Motor neuron (in vitro differentiated cells): Measurements from ENCODE around the gene TBXA2R. TPM values are rescaled to one million over a fixed set of nuclear protein-coding genes. Genes with fewer than 3 reads are reported as not detected.

ENCODE experiments used
- ATAC-seq, 8 experiments: fragments of 200-7000 bp; cut with Tn5 transposase; replicated peaks in 6 of 8; 2 replicates each; pipeline ENCODE4 v1.8.0; 2021; ENCODE audit warnings: mild to moderate bottlenecking in 8 of 8, moderate library complexity in 8 of 8
- H3K27ac ChIP-seq, 2 donors: fragments of 250-450 bp; sonication (Bioruptor Pico); 2 replicates each; pipeline ENCODE4 v1.9.0; 2021; ENCODE audit warnings: antibody characterized with exemption in 2 of 2, mild to moderate bottlenecking in 2 of 2, moderate library complexity in 1 of 2
- H3K4me1 ChIP-seq, 2 donors: fragments of 250-450 bp; sonication (Bioruptor Pico); replicated peaks in 1 of 2; 2 replicates each; pipeline ENCODE4 v1.6.1; 2021; ENCODE audit warnings: antibody characterized with exemption in 2 of 2, mild to moderate bottlenecking in 2 of 2, moderate library complexity in 1 of 2
- H3K4me3 ChIP-seq, 5 donors: fragments of 250-450 bp; sonication (Bioruptor Pico); 2 replicates each; pipeline ENCODE4 v1.9.0; 2021; ENCODE audit warnings: antibody characterized with exemption in 5 of 5, mild to moderate bottlenecking in 5 of 5, moderate library complexity in 4 of 5
- WGBS, 10 experiments: fragments of 450-650 bp; shearing (Covaris generic); methylation state at CpG; one replicate each; pipeline ENCODE4 v1.0.0; 2022; 5-methylcytosine and 5-hydroxymethylcytosine counted together
- in situ Hi-C, 9 experiments: fragments of 400-800 bp; cut with MboI; loops; one replicate each; pipeline ENCODE4 v1.15.0; 2021; ENCODE audit warnings: low sequenced_read_pairs in 9 of 9, low pct_unique_long_range_greater_than_20kb in 2 of 9; ENCODE audit not compliant: unreplicated experiment in 9 of 9
- total RNA-seq, 8 experiments: library from RNA; unstranded; fragments of 300-600 nt; gene quantifications; 2 replicates each; pipeline versions ENCODE4 v1.2.3 to v1.2.4, GENCODE V29; 2022

The TBXA2R gene
- total RNA-seq, 8 experiments from 2014 or later = 0.07 to 0.62 (median 0.36) TPM; not detected in 1

DNA sequence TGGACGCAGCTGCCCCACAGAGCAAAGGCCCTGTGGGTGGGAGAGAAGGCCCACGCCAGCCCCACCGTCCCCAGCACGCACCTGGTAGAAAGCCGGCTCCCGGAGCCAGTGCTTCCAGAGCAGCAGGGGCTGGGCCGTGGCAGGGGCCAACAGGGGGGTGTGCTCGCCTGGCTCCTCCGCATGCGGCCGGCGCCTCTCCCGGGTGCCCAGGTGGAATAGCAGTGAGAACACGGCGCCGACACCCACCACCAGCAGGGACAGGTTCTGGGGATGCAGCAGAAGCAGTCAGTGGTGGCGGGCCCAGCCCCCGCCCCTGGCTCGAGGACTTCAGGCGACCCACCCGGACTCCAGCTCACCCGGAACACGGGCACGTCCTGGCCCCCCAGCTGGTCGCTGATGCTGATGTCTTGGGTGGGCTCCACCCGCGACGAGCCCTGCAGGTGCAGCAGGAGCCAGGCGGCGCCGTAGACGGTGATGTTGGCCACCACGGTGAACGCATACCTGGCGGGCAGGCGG is 58.9 kb downstream of the TBXA2R start:
- H3K4me1 ChIP-seq = no peaks in the 10 kb centered on the region
- H3K4me3 ChIP-seq = no peak overlapping the region
- no peak overlapping the region for H3K27ac ChIP-seq
- WGBS, 10 experiments = 94 to 96% methylated on average over 3 to 13 of the region's 36 CpGs; no CpG with 5 or more reads in 8 of the 10 experiments
- no peak for ATAC-seq
- in situ Hi-C loops = no loop called here

DNA sequence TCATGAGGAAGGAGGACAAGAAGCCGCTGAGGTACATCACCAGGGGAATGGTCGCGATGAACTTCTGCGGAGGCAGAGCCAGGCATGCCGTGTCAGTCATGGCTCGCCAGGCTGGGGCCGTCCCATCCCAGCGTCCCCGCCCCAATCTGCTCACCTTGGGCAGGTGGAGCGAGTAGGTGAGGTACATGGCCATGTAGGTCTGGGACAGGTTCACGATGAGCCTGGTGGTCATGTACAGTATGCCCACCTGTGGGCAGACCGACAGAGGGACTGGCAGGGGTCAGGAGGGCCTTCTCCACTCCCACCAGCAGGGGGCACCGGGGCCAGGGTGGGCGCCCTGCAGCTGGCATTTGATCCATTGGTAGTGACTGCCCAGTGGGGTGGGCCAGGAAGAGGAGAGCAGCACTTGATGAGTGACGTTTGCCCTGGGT is 59.4 kb downstream of the TBXA2R start:
- H3K4me1 ChIP-seq = no peaks in the 10 kb centered on the region
- ATAC-seq = peak in 2 of 8 experiments; percentile 12 to 32
- in situ Hi-C loops = no loop called here
- no peak overlapping the region for H3K4me3 ChIP-seq
- H3K27ac ChIP-seq = no peak overlapping the region
- WGBS, 10 experiments = 90% methylated on average over 8 of the region's 15 CpGs; no CpG with 5 or more reads in 9 of the 10 experiments

DNA sequence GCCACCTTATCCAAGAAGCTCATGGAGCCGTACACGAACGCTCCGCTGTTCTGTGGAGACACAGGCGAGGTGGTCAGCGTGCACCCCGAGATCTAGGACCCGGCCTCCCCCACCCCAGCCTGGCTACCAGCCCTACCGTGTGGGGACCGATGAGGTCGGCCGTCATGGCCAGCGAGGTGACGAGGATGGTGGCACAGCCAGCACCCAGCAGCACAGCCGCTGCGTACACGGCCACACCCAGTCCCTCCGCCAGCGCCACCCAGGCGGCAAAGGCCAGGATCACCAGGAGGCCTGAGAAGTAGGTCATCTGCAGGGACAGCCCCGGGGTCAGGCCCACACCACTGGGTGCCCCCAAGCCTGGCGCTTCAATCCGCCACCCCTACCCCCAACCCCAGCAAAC is 60.6 kb downstream of the TBXA2R start:
- 89 to 100% (median 100%) methylated on average over 1 to 8 of the region's 23 CpGs; no CpG with 5 or more reads in 7 of the 10 experiments for WGBS, 10 experiments
- no peak overlapping the region for H3K4me3 ChIP-seq
- no peak for ATAC-seq
- in situ Hi-C loops = no loop called here
- H3K4me1 ChIP-seq = no peaks in the 10 kb centered on the region
- H3K27ac ChIP-seq = no peak overlapping the region

DNA sequence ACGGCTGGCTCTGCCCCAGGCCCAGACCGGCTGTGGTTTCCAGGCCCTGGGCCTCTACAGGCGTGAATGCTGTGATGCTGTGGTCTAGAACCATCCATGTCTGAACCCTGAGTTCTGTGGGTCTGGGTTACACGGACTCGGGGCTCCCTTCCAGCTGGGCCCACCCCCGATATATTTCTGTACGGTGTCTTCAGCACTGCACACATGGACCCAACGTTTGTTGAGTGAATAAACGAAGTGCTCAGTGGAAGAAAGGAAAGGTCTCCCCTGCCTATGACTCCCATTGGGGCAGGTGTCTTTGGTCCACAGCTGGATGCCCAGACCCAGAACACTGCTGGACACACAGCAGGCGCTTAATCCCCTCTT is 61.0 kb downstream of the TBXA2R start:
- 53 to 100% (median 79%) methylated on average over 2 to 7 of the region's 10 CpGs; no CpG with 5 or more reads in 3 of the 10 experiments for WGBS, 10 experiments
- Histone ChIP-seq H3K27ac (no peak overlapping the region), H3K4me3 (no peak overlapping the region), H3K4me1 (no peaks in the 10 kb centered on the region)
- in situ Hi-C loops = no loop called here
- no peak for ATAC-seq

DNA sequence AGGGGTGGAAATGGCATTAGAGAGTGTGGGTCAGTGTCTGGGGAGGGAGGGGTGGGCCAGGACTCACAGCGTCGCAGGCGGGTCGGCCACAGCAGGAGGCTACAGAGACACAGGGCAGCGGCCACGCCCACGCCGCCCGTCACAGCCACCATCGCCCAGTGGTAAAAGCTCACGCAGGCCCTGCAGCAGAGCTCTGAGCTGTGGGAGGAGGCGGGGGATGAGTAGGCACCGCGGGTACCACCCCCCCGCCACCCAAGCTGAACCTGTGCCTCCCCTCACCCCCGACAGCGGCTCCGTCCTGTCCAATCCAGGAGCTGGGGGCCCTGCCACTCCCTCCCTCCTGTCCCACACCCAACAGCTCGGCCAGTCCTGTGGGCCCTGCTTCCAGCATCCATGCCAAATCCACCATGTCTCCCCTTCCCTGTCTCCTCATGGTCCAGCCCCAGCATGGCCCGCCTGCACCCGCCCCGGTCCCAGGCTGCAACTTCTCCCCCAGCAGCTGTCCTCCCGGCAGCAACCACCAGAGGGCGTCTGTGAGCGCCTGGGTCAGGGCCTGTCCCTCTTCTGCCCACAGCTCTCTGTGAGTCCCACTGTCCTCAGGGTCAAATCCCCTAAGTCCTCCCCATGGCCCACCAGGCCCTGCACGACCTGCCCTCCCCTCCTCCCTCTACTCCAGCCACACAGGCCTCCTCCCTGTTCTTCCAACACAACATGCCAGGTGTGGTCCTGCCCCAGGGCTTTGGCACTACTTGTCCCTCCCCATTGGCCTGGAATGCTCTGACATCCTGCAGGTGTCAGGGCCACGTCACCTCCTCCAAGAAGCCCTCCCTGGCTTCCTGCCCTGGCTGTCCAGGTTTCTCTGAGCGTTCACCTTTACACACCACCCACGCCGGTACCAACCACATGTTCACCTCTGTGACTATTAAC is 61.7 kb downstream of the TBXA2R start:
- peak; percentile 60 to 91 (median 78) for ATAC-seq
- no peak overlapping the region for H3K27ac ChIP-seq
- H3K4me3 ChIP-seq = no peak overlapping the region
- 11 to 100% (median 100%) methylated on average over 1 to 4 of the region's 30 CpGs; no CpG with 5 or more reads in 5 of the 10 experiments for WGBS, 10 experiments
- no peaks in the 10 kb centered on the region for H3K4me1 ChIP-seq
- in situ Hi-C loops = no loop called here

Other genes with a start within 250 kb of the TBXA2R start
- 10 to 100 TPM in 4 of 8 experiments, 1 to 10 TPM in 2, under 1 TPM in 2; 0.82 to 77.5 (median 6.3) TPM for gene NFIC, start 240.3 kb downstream of the TBXA2R start, total RNA-seq
- gene SMIM24, start 126.3 kb downstream of the TBXA2R start, total RNA-seq = 1 to 10 TPM in 1 of 8 experiments, under 1 TPM in 3, not detected in 4; 0.11 to 1.3 (median 0.52) TPM
- gene SMIM44, start 123.4 kb downstream of the TBXA2R start, total RNA-seq = not detected
- gene DOHH, start 106.2 kb downstream of the TBXA2R start, total RNA-seq = 10 to 100 TPM in 2 of 8 experiments, 1 to 10 TPM in 6; 4.6 to 11.4 (median 8.2) TPM
- gene FZR1, start 100.6 kb downstream of the TBXA2R start, total RNA-seq = 10 to 100 TPM; 15.8 to 33.6 (median 23.0) TPM
- gene TEKTIP1, start 67.7 kb downstream of the TBXA2R start, total RNA-seq = 1 to 10 TPM in 4 of 8 experiments, under 1 TPM in 4; 0.50 to 4.3 (median 0.99) TPM
- 10 to 100 TPM; 21.9 to 87.4 (median 44.0) TPM for gene MFSD12, start 49.3 kb downstream of the TBXA2R start, total RNA-seq
- 100 to 1,000 TPM in 1 of 8 experiments, 10 to 100 TPM in 7; 17.0 to 122 (median 35.3) TPM for gene HMG20B, start 33.9 kb downstream of the TBXA2R start, total RNA-seq
- gene GIPC3, start 21.4 kb downstream of the TBXA2R start, total RNA-seq = under 1 TPM in 7 of 8 experiments, not detected in 1; 0.05 to 0.84 (median 0.14) TPM
- 10 to 100 TPM; 11.7 to 23.0 (median 15.7) TPM for gene CACTIN, start 19.9 kb upstream of the TBXA2R start, total RNA-seq
- 10 to 100 TPM in 6 of 8 experiments, 1 to 10 TPM in 2; 6.7 to 21.4 (median 13.7) TPM for gene PIP5K1C, start 93.6 kb upstream of the TBXA2R start, total RNA-seq
- gene TJP3, start 101.5 kb upstream of the TBXA2R start, total RNA-seq = 1 to 10 TPM in 2 of 8 experiments, under 1 TPM in 3, not detected in 3; 0.41 to 7.4 (median 0.96) TPM
- gene APBA3, start 154.8 kb upstream of the TBXA2R start, total RNA-seq = 10 to 100 TPM; 12.3 to 26.3 (median 16.8) TPM
- 100 to 1,000 TPM in 1 of 8 experiments, 10 to 100 TPM in 7; 62.6 to 106 (median 86.6) TPM for gene MRPL54, start 155.8 kb upstream of the TBXA2R start, total RNA-seq
- under 1 TPM in 7 of 8 experiments, not detected in 1; 0.05 to 1.00 (median 0.21) TPM for gene RAX2, start 165.4 kb upstream of the TBXA2R start, total RNA-seq
- 1 to 10 TPM in 4 of 8 experiments, under 1 TPM in 4; 0.29 to 1.8 (median 1.0) TPM for gene MATK, start 179.5 kb upstream of the TBXA2R start, total RNA-seq